DMS114 treated with DMSO at 0.1 percent for 48 hours (cell line): ENCODE data around the gene ZNF580.

Experiments used
- DNase-seq: peaks from one replicate; lab custom pipeline; 2025; ENCODE audit not compliant: unreplicated experiment; lab: John Stamatoyannopoulos, UW

ZNF580 gene

DNA sequence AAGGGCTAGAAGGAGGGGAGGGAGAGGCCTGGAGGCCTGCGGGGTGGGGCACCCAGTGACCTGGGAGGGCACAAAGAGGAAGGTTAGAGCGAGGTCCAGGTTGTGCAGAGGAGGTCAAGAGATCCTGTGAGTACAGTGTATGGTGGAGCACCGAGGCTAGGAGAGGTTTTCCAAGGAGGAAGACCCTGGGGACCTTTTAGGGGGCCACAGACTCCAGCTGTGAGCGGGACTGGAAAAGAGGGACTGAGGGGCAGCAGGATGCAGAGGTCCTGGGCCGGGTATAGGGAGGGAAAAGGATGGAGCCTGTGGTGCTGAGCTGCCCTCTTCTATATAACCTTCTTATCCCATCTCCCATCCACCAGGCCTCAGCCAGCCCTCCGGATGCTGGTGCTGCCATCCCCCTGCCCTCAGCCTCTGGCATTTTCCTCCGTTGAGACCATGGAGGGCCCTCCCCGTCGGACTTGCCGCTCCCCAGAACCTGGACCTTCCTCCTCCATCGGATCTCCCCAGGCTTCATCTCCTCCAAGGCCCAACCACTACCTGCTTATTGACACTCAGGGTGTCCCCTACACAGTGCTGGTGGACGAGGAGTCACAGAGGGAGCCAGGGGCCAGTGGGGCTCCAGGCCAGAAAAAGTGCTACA, 3.5 kb downstream of the ZNF580 start:
- DNase-seq, result no peak

DNA sequence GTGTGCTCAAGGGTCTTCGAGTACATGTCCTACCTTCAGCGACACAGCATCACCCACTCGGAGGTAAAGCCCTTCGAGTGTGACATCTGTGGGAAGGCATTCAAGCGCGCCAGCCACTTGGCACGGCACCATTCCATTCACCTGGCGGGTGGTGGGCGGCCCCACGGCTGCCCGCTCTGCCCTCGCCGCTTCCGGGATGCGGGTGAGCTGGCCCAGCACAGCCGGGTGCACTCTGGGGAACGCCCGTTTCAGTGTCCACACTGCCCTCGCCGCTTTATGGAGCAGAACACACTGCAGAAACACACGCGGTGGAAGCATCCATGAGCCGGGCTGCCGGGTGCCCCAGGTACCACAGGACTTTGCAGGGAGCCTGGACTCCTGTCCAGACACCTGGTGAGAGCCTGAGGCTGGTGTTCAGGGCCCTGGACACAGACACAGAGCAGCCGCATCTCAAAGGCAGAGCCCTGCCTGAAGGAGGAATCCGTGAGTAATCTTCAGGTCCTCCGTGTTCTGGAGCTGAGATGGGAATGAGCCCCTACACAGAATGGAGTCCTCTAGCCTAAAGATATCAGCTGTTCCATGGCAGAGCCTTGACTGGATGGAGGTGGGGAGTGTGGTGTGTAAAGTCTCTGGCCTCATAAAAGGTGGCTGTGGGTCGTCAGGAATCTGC, 4.2 kb downstream of the ZNF580 start:
- no peak for DNase-seq

DNA sequence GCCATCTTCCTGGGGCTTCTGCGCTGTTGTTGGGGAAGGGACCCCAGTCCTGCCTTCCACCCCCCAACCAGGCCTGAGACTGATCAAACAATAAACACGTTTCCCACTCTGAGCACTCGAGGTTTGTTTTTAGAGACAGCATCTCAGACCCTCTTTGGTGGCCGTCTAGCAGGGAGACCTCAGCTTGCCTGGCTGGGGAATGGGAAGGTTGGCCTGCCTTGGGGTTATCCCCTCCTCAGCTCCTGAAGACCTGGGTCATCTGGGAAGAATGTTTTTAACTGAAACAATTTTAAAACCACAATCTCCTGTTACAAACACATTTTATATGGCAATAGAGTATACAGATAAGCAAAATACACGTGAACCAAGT, 4.7 kb downstream of the ZNF580 start:
- DNase-seq, result no peak

DNA sequence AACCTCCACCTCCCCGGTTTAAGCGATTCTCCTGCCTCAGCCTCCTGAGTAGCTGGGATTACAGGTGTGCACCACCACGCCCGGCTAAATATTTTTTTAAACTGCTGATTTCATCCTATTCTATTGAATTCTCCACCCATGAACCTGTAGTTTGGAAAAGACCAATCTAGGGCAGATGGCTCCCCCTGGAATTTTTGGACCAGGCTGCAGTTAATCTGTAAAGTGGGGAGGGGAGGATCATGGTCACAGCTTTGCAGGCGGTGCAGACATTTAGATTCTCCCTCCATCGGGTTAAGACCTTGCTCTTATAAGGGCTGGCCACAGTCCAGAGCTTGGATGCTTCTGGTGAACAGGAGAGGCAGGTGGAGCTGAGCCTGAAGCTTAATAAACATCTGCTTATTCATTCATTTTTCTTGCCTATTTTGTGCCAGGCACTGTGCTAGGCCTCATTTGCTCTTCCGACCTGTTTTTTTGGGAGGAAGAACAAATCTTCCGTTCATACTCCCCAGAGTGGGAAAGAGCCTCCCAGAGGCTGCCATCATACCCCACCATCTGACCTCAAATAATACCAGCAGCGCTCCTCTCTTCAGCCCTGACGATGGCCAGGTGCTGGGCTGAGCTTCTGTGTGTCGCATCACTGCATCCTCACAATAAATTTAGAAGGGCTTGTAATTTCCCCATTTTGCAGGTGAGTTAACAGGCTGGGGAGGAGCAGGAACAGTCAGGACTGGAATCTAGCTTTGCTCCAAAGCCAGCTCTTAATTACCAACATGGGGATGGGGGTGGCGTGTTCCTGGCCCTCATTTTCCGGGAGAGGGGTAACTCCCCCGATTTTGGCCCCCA, 6.3 kb downstream of the ZNF580 start:
- no peak for DNase-seq

DNA sequence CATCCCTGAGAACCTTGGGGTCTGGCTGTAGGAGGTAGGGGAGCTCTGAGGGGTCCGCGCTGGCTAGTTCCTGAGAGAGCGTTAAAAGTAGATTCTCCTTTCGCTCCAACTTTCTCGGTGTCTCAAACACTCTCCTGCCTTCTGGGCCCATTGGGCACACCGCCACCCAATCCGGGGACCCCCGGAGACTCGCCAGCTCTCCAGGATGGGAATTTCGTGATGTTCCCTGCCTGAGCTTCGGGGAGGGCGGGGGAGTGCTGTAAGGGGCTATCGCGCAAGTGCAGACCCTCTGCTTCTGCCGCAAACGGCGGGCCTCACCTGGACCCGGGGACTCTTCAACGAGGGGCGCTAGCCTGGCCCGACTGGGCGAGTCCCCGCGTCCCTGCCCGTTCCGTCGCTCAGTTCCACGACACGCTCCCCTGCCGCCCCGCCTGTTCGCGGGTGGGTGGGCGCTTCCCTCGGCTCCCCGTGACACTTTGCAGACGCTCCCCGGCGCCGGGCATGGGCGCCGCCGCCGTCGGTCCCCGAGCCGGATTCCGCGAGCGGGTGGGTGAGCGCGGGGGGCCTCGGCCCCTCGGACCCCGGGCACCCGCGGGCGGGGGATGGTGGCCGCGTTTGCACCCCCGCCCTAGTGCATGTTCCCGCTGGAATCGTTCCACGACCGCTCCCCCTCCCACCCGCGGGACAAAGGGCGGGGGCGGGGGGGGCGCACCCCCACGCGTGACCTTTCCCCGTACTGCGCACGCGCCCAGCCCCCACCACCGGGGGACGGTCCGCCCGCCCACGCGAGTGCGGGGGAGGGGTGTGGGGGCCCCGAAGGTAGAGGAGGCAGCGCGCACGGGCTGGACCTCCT, 7.2 kb downstream of the ZNF580 start, which contains the start of gene CCDC106:
Gene CCDC106 (plus strand): TSS at position 481 of the 853 bp plus-strand sequence. CDS start 835 bp downstream, outside the sequence.
- DNase-seq, result peak; percentile 79

DNA sequence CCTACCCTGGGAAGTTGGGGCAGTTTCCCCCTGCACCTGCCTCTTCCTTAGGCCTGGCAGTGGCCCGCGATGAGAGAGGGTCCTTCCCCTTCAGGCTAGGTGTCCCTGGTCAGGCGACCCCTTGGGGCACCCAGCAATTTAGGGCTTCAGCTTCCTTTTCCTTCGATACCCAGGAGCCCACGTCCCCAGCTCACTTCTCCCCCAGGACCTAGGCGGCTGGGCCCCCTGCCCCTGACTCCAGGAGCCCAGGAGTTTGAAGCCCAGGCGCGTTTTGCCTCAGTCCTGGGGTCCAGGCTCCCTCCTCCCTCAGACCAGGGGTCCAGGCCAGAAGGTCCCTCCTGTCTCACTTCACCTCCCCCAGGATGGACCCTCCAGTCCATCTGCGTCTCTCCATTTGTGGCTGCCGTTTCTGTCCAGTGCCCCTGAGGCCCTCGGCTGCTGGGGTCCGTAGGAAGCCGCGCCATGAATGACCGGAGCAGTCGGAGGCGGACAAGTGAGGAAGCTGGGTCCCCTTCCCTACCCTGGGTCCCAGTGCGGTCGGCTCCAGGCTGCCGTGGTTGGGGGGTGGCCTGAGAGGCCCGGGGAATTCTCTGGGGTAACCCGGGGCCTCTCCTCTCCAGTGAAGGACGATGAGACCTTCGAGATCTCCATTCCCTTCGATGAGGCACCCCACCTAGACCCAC, 7.9 kb downstream of the ZNF580 start:
- DNase-seq, result no peak

DNA sequence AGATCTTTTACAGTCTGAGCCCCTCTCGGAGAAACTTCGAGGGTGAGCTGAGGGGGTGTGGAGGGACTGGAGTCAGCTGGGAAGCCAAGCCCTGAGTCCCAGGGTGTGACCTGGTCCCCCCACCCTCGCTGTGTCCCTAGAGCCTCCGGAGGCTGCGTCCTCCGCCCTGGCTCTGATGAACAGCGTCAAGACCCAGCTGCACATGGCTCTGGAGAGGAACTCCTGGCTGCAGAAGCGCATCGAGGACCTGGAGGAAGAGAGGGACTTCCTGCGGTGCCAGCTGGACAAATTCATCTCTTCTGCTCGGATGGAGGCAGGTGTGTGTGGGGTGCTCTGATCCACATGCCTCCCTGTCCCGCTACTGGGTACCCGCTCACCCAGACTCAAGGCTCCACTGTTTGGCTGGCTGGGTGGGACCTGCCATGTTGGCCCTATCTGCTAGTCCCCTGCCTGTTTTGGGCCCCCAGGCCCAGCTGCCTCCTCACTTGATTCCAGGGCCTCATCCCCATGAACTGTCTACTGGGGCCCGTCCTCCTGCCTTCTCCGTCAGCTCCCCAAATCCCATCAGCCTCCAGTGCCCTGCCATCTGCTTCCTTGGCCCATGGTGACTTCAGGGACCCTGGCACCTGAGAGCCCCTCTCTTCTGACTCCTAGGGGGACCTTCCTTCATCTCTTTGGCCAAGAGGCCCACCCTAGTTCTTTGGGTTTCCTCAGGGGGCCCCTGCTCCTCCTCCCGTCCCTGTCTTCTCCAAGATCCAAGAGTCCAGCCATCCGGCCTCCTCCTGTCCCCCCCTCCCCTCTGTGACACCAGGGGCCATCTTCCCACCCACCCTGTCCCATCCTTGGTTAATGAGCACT, 8.7 kb downstream of the ZNF580 start:
- no peak for DNase-seq

DNA sequence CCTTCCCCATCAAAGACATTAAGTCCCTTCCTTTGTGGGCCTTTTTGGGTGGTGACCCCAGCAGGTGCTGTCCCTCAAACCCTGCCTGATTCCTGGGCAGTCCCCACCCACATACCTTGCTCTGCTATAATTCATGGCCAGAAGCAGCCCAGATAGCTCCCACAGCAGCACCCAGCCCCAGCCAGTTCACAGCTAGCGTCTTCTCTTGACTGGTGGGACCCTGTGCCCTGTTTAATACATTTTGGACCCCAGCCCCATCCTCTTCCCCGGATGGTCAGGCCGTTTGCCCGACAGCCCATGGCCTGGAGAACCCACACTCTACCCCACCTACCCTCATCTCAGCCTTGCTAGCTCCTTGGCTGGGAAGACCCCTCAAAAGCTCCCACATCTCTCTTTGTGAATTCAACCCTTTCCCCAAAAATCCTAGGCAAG, 9.3 kb downstream of the ZNF580 start:
- DNase-seq, result no peak

DNA sequence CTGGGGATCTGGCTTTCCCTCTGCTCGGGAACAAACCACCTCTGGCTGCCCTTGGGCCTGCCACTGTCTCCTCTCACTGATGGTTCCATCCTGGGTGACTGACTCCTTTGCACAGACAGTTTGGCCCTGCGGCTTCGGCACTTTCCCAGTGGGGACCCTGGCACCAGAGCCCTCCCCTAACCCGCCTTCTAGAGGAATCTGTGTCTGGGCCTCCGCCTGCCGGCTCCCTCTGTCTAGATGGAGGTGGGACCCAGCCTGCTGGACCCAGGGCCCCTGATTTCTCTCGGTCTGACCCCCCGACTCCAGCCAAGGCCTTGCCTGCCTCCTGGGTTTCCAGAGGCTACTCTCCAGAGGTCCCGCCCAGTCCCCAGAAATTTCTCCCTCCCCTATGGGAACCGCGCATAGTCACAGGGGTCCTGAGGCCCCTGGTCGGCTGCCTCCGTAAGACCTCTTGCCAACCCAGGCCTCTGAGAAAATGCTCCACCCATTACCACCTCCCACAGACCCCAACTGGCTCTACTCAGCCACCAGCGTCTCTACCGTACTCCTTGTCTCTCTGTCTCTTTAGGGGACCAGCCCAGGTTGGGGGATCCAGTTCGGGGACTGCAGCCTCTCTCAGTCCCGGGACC, 9.9 kb downstream of the ZNF580 start:
- DNase-seq, result no peak

DNA sequence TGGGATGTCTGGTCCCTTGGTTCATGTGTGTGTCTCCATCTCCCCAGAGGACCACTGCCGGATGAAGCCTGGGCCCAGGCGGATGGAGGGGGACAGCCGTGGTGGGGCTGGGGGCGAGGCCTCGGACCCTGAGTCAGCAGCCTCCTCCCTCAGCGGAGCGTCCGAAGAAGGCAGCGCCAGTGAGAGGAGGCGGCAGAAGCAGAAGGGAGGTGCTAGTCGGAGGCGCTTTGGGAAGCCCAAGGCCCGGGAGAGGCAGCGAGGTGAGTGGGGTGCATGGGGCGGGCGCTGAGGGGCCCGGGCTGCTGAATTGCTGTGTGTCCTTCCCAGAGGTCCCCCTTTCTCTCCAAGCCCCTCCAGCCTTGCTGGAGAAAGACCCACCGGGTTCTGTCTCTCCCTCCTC, 10.4 kb downstream of the ZNF580 start:
- no peak for DNase-seq

DNA sequence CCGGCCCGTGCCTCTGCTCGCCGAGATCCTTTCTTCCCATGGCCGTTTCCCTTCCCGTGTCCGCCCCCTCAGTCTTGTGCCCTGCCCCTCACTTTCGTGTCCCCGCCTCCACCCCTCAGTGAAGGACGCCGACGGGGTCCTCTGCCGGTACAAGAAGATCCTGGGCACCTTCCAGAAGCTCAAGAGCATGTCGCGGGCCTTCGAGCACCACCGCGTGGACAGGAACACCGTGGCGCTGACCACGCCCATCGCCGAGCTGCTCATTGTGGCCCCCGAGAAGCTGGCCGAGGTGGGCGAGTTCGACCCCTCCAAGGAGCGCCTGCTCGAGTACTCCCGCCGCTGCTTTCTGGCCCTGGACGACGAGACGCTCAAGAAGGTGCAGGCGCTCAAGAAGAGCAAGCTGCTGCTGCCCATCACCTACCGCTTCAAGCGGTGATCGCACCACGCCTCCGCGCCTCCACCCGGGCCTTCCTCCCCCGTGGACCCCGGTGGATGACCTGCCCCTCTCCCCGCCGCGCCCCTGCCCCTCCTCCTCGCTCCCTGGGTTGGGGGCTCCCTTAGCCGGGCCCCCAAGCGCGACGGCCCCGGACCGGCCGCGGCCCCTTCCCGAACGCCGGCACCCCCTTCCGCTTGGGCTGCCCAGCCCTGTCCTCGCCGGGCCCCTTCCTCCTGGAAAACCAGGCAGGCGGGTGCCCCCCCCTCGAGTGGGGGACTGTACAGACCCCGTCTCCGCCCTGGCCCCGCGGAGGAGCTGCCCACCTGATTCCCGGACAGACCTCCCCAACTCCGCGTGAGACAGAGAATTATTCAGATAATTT, 11.7 kb downstream of the ZNF580 start:
- DNase-seq, result no peak

DNA sequence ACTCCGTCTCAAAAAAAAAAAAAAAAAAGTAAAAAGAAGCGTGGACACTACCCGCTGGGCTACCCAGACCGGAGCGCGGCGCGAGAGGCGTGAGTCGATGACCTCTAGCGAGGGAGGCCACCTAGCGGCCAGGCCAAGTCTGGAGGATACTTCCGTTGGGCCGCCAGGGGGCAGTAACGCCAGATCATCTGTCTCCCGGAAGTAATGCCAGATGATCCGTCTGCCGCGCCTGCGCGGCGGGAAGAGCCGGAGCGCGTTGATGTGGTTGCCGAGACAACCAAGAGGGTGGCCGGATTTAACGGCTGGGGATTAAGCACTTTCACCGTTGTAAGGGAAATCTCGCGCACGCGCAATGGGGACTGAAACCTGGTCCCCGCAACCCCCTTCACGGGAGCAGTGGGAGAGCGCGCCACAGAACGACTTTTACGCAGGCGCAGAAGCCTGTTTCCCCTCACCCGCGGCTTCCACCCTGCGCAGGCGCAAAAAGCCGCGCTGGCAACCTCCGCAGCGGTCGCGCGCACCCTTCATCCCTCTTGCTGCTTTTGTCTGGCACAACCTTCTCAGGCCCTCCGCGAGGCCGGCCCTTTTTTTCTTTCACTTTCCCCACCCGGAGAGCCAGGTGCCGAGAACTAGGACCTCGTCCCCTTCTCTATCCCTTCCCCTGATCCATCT, 13.0 kb downstream of the ZNF580 start:
- peak; percentile 98 for DNase-seq

DNA sequence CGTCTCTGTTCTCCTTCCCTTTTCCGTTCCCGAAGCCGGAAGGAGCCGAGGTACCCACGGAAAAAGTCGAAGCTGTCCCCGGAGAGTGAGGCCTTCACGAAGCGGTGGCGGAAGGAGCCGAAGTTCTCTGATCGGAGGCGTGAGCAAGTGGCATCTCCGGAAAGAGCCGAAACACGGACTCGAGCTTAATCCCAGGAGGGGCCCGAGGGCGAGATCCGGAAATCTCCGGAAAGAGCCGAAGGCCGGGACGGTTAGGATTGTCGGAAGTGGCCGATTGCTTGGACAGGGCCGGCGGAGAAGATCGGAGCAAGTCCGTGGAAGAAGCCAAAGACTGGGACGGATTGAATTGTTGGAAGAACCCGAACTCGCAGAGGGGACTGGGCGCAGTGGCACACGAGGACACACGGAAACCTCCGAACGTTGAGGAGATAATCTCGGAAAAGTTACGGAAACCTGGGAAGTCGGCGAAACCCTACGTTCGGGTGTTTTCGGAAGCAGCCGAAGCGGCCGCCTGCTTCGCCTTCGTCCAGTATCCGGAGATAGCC, 13.6 kb downstream of the ZNF580 start:
- DNase-seq, result peak; percentile 99

DNA sequence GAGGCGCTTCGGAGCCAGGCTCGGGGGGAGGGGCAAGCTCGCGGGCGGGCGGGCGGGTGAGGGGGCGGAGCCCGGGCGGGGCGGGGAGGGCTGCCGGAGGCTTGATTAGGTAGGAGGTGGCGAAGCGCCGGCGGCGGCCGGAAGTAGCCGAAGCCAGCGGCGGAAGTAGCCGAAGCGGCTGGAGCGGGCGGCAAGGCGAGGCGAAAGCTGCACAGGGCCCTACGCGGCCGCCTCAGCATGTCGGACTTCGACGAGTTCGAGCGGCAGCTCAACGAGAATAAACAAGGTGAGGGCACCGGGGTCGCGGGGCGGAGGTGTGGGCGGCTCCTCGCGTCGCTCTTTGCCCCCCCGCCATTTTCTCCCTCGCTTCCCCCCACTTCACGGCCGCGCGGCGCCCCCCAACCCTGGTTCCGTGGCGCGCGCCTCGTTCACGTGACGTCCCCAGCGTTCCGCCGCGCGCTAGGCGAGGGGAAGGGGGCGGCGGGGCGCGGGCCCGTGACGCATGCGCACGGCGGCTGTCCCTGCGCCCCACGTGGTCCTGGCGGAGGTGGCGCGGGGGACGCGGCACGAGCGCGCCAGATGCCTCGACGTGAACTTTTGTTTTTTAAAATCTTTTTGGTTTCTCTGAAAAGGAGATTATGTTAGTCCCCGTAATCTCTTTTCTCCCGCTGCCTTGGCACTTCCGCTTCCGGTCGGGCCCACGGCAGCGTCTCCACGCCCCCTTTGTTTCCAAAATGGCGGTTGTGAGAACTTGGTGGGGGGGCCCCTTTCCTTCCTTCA, 14.3 kb downstream of the ZNF580 start, which contains the start of gene U2AF2:
Gene U2AF2 (plus strand): TSS at position 168 of the 780 bp plus-strand sequence. CDS start 70 bp downstream, at position 238.
- peak; percentile 96 for DNase-seq

DNA sequence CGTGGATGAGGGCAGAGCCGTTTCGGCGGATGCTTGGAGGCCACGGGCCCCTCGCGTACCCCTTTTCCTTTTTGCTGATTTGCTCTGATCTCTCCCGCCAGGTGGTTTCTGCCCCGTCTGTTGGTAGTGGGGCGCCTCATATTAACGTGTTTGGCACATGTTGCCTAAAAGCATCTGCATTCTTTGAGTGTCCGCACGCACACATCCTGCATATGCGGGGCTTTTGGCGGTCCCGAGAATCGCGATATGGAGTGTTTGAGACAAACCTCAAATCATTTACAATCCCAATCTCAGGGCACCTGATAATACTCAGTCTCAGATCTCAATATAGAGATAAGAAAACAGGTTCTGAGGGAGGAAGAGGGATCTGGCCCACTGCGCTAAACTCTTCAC, 14.8 kb downstream of the ZNF580 start:
- no peak for DNase-seq

DNA sequence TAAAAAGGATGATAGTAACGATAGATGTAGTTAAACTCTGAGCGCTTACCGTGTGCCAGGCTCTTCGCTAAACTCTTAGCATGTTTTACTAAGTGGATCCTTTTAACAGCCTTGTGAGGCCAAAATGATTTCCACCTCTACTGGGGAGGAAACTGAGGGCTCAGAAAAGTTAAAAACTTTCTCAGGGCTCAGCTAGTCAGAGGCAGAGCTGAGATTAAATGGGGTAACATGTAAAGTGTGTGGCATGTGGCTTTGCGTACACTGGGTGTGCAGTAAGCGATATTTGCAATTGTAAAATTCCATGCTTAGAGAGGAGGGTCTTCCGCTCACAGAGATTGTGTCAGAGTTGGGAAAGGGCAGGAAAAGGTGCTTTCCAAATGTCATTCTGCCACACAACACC, 15.8 kb downstream of the ZNF580 start:
- no peak for DNase-seq
